HepG2 (cell line): ENCODE measurements around the gene PRKCZ. TPM values are rescaled to one million over a fixed set of nuclear protein-coding genes. Genes with fewer than 3 reads are reported as not detected.

Source experiments
- CBFB ChIP-seq: sonication (generic); formaldehyde crosslinking; IDR thresholded peaks from 2 replicates; pipeline ENCODE4 v1.4.0; 2020; ENCODE audit warnings: missing genetic modification reagents
- CEBPB ChIP-seq: IDR thresholded peaks from 2 replicates; pipeline ENCODE4 v1.6.1; 2011; ENCODE audit warnings: low read depth, low read length, improper control_type of control experiment, borderline replicate concordance
- IKZF4 ChIP-seq: sonication (generic); formaldehyde crosslinking; IDR thresholded peaks from 2 replicates; pipeline ENCODE4 v1.5.1; 2020; ENCODE audit warnings: borderline replicate concordance, mild to moderate bottlenecking, low read depth, missing genetic modification reagents; ENCODE audit errors: not compliant biosample characterization
- MATR3 ChIP-seq: sonication (generic); formaldehyde crosslinking; IDR thresholded peaks from 2 replicates; pipeline ENCODE4 v1.4.0; 2020; ENCODE audit warnings: missing genetic modification reagents
- NFRKB ChIP-seq: fragments of 450-650 bp; IDR thresholded peaks from 2 replicates; pipeline ENCODE4 v1.6.1; 2017
- TCF7 ChIP-seq: sonication (generic); IDR thresholded peaks from 2 replicates; pipeline ENCODE4 v1.6.1; 2016; ENCODE audit warnings: antibody characterized with exemption, low read depth
- ZNF563 ChIP-seq: sonication (generic); formaldehyde crosslinking; IDR thresholded peaks from 2 replicates; pipeline ENCODE4 v1.8.0; 2022; ENCODE audit warnings: mild to moderate bottlenecking, moderate library complexity, missing genetic modification reagents
- ZNF615 ChIP-seq: sonication (generic); formaldehyde crosslinking; IDR thresholded peaks from 2 replicates; pipeline ENCODE4 v1.5.0; 2020; ENCODE audit warnings: mild to moderate bottlenecking, missing genetic modification reagents, borderline replicate concordance
- polyA plus RNA-seq, 8 experiments: library from polyadenylated mRNA; depleted of rRNA in 3 of 8; stranded (reverse) in 7 of 8; unstranded in 1 of 8; fragments of >200 nt; fragmentation: Illumina TruSeq in 4 of 8; extraction: Trizol in 4 of 8; gene quantifications; 2 replicates each; pipeline versions ENCODE4 v1.2.1 to v1.2.3, GENCODE V29; 2011 to 2016; ENCODE audit warnings: low read depth in 4 of 8, missing spikeins in 1 of 8, mixed read lengths in 1 of 8; ENCODE audit not compliant: insufficient read depth in 1 of 8
- total RNA-seq, 5 experiments: library from RNA; depleted of rRNA; stranded (reverse); fragments of >200 nt; fragmentation: Illumina TruSeq; extraction: Trizol; gene quantifications; 2 replicates each; pipeline ENCODE4 v1.2.3, GENCODE V29; 2016; ENCODE audit warnings: low read depth in 1 of 5
- TF ChIP-seq, protein P1 (sequence below): sonication (generic); formaldehyde crosslinking; IDR thresholded peaks from 2 replicates; pipeline ENCODE4 v1.4.0; 2020; ENCODE audit warnings: missing genetic modification reagents
- TF ChIP-seq, protein P2 (sequence below), 2 experiments: sonication (generic) in 1 of 2; formaldehyde crosslinking in 1 of 2; IDR thresholded peaks; 2 replicates each; pipeline versions ENCODE4 v1.6.1 to v1.9.0; 2014 to 2022; ENCODE audit warnings: antibody characterized with exemption in 1 of 2, borderline replicate concordance in 1 of 2, inconsistent platforms in 1 of 2, low read depth in 1 of 2, missing genetic modification reagents in 1 of 2
- TF ChIP-seq, protein P3 (sequence below): sonication (generic); formaldehyde crosslinking; IDR thresholded peaks from 2 replicates; pipeline ENCODE4 v1.5.1; 2020; ENCODE audit warnings: mild to moderate bottlenecking, missing genetic modification reagents
- TF ChIP-seq, protein P4 (sequence below): sonication (generic); formaldehyde crosslinking; IDR thresholded peaks from 2 replicates; pipeline ENCODE4 v1.8.0; 2023; ENCODE audit warnings: mild to moderate bottlenecking, missing genetic modification reagents
- TF ChIP-seq, protein P5 (sequence below): sonication (generic); formaldehyde crosslinking; IDR thresholded peaks from 2 replicates; pipeline ENCODE4 v1.4.0; 2020; ENCODE audit warnings: missing genetic modification reagents

The PRKCZ gene
- total and polyA plus RNA-seq, 2 of the 13 experiments (the other 11 are each of a cell fraction or from before 2014, with no cell fraction given), result 34.7 to 85.2 TPM

DNA sequence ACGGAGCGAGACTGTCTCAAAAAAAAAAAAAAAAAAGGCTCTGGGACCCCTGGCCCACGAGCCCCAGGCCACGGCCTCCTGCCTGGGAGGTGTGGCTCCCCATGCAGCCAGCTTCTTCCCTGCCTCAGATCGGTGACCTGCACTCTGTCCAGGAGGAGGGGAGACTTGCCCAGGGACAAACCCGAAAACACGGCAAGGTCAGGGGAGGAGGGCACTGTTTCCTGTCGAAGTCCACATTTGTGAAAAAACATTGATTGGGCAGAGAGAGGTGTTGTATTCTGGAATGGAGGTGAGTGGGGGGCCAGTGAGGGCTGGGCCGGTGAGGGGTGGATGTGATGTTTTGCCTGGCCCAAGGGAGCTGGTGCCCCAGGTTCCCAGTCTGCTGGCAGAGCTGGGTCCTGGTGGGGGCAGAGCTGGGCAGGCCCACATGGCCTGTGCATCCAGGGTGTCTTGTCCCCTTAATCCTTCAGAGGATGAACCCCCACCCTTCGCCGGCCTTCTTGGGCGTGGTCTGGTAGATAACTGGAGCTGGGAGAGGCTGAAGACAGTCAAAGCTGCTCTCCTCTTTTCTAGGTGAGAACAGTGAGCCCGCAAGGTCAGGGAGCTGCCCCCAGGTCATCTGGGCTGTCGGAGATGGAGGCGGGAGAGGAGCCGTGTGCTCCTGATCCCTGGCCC lies 156.7 kb downstream of the PRKCZ start (continued):
- TF ChIP-seq, protein P1, sequence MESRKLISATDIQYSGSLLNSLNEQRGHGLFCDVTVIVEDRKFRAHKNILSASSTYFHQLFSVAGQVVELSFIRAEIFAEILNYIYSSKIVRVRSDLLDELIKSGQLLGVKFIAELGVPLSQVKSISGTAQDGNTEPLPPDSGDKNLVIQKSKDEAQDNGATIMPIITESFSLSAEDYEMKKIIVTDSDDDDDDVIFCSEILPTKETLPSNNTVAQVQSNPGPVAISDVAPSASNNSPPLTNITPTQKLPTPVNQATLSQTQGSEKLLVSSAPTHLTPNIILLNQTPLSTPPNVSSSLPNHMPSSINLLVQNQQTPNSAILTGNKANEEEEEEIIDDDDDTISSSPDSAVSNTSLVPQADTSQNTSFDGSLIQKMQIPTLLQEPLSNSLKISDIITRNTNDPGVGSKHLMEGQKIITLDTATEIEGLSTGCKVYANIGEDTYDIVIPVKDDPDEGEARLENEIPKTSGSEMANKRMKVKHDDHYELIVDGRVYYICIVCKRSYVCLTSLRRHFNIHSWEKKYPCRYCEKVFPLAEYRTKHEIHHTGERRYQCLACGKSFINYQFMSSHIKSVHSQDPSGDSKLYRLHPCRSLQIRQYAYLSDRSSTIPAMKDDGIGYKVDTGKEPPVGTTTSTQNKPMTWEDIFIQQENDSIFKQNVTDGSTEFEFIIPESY (CRISPR knock-in tag), result no peak
- TF ChIP-seq ZNF615 (CRISPR knock-in tag), result no peak
- no peak for TF ChIP-seq TCF7
- TF ChIP-seq NFRKB, result no peak
- TF ChIP-seq CBFB (CRISPR knock-in tag), result no peak
- TF ChIP-seq, protein P2, sequence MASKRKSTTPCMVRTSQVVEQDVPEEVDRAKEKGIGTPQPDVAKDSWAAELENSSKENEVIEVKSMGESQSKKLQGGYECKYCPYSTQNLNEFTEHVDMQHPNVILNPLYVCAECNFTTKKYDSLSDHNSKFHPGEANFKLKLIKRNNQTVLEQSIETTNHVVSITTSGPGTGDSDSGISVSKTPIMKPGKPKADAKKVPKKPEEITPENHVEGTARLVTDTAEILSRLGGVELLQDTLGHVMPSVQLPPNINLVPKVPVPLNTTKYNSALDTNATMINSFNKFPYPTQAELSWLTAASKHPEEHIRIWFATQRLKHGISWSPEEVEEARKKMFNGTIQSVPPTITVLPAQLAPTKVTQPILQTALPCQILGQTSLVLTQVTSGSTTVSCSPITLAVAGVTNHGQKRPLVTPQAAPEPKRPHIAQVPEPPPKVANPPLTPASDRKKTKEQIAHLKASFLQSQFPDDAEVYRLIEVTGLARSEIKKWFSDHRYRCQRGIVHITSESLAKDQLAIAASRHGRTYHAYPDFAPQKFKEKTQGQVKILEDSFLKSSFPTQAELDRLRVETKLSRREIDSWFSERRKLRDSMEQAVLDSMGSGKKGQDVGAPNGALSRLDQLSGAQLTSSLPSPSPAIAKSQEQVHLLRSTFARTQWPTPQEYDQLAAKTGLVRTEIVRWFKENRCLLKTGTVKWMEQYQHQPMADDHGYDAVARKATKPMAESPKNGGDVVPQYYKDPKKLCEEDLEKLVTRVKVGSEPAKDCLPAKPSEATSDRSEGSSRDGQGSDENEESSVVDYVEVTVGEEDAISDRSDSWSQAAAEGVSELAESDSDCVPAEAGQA (IDR thresholded peaks at IDR 0.05; ENCODE audit: low read depth), result no peak
- TF ChIP-seq, protein P2 (CRISPR knock-in tag; IDR thresholded peaks at IDR 0.05; ENCODE audit: borderline replicate concordance), result 0 out of 2 replicates have a peak, but pooled peaks have one; percentile 29
- TF ChIP-seq MATR3 (CRISPR knock-in tag), result no peak
- no peak; the same call in 1 of the 2 replicates for TF ChIP-seq ZNF563 (CRISPR knock-in tag)
- TF ChIP-seq IKZF4 (CRISPR knock-in tag), result no peak
- no peak for TF ChIP-seq CEBPB
- TF ChIP-seq, protein P3, sequence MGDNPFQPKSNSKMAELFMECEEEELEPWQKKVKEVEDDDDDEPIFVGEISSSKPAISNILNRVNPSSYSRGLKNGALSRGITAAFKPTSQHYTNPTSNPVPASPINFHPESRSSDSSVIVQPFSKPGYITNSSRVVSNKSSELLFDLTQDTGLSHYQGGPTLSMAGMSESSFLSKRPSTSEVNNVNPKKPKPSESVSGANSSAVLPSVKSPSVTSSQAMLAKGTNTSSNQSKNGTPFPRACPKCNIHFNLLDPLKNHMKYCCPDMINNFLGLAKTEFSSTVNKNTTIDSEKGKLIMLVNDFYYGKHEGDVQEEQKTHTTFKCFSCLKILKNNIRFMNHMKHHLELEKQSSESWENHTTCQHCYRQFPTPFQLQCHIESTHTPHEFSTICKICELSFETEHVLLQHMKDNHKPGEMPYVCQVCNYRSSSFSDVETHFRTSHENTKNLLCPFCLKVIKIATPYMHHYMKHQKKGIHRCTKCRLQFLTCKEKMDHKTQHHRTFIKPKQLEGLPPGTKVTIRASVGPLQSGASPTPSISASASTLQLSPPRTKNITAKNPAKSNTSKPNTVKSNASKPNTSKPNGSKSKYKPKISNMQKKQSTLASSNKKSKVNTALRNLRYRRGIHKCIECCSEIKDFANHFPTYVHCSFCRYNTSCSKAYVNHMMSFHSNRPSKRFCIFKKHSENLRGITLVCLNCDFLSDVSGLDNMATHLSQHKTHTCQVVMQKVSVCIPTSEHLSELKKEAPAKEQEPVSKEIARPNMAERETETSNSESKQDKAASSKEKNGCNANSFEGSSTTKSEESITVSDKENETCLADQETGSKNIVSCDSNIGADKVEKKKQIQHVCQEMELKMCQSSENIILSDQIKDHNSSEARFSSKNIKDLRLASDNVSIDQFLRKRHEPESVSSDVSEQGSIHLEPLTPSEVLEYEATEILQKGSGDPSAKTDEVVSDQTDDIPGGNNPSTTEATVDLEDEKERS (CRISPR knock-in tag), result no peak
- TF ChIP-seq, protein P4, sequence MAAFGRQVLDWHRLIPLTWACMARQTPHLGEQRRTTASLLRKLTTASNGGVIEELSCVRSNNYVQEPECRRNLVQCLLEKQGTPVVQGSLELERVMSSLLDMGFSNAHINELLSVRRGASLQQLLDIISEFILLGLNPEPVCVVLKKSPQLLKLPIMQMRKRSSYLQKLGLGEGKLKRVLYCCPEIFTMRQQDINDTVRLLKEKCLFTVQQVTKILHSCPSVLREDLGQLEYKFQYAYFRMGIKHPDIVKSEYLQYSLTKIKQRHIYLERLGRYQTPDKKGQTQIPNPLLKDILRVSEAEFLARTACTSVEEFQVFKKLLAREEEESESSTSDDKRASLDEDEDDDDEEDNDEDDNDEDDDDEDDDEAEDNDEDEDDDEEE (CRISPR knock-in tag), result no peak
- TF ChIP-seq, protein P5, sequence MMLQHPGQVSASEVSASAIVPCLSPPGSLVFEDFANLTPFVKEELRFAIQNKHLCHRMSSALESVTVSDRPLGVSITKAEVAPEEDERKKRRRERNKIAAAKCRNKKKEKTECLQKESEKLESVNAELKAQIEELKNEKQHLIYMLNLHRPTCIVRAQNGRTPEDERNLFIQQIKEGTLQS, result no peak
